ENCODE measurements around the gene GSTO2. TPM values are rescaled to one million over a fixed set of nuclear protein-coding genes. Genes with fewer than 3 reads are reported as not detected.

Gene GSTO2
- total RNA-seq, 4 donors from 2014 or later, result 1.9 to 17.1 (median 10.6) TPM

DNA sequence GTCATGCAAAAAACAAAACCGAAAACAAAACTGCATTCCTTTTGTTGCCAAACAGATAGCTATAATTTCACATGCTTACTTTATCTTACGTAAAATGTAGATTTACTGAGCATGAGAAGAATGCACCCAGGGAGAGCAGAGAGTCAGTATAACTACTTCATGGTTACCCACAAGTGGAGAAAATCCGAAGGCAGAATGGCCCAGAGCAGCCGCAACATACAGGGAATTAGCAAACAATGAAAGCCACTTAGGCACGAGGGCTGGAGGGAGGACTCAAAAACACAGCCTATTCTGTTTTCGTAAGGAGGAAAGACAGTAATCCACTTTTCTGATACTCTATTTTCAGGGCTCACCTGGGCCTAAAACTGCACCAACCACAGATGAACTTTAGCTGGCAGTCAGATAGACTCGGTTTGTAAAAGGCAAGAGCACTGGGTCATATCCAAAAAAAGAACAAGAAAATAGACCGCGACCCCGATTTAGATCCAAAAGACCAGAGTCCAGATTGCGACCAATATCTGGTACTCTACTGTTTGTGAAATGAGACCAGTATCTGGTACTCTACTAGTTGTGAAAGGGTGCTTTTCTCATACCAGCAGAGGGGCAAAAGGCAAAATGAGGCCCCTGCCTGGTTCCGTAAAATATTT is 68.0 kb downstream of the GSTO2 start:
- no peaks in the 10 kb centered on the region for H3K9me3 ChIP-seq
- H3K4me3 ChIP-seq, result peak overlapping the region; percentile 73 to 96 (median 90)
- H3K36me3 ChIP-seq, result no peaks in the 10 kb centered on the region
- peaks cover 14 to 71% (median 42%) of the 10 kb centered on the region in 4 donors for H3K4me1 ChIP-seq
- 17 to 31% methylated on average over 12 of the region's 12 CpGs for WGBS, 2 donors (ENCODE audit: low coverage in 1 of 2)
- no peaks in the 10 kb centered on the region for H3K27me3 ChIP-seq
- intact Hi-C loops (cut with DNase I; ENCODE audit: low total_unique reads), result no loop called here
- in situ Hi-C loops (cut with MboI; ENCODE audit: low pct_ligation_motif_present in 1 of 4, low pct_unique_long_range_greater_than_20kb in 1 of 4, low sequenced_read_pairs in 3 of 4), result no loop called here
- no peak for TF ChIP-seq POLR2AphosphoS5 (IDR thresholded peaks at IDR 0.05)
- TF ChIP-seq EP300 (IDR thresholded peaks at IDR 0.05; ENCODE audit: low read depth), result no peak
- TF ChIP-seq, protein P1, sequence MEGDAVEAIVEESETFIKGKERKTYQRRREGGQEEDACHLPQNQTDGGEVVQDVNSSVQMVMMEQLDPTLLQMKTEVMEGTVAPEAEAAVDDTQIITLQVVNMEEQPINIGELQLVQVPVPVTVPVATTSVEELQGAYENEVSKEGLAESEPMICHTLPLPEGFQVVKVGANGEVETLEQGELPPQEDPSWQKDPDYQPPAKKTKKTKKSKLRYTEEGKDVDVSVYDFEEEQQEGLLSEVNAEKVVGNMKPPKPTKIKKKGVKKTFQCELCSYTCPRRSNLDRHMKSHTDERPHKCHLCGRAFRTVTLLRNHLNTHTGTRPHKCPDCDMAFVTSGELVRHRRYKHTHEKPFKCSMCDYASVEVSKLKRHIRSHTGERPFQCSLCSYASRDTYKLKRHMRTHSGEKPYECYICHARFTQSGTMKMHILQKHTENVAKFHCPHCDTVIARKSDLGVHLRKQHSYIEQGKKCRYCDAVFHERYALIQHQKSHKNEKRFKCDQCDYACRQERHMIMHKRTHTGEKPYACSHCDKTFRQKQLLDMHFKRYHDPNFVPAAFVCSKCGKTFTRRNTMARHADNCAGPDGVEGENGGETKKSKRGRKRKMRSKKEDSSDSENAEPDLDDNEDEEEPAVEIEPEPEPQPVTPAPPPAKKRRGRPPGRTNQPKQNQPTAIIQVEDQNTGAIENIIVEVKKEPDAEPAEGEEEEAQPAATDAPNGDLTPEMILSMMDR (IDR thresholded peaks at IDR 0.05), result no peak
- no peak for TF ChIP-seq POLR2A (IDR thresholded peaks at IDR 0.05)
- H3K27ac ChIP-seq, result peak overlapping the region; percentile 95 to 98 (median 98)
- DNase-seq, result no peak

DNA sequence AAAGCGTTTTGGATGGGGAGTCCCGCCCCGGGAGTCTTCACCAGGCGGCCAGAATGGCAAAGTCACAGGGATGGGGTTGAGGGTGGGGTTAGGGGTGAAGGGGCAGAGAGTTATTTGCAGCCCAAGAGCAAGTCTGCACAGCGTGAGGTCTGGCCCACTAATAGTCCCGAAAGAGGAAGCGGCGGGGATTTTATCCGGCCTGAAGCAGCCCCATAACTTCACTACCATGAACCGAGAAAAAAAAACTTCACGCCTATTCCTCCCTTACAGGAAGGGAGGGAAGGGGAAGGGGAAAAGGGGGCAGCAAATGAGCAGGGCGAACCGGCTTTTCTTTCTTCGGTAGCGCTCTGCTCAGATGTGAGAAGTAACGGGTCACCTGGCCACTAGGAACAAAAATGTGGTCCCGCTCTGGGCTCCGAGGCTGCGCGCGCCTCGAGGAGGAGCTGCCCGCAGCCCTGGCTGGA is 68.6 kb downstream of the GSTO2 start:
- H3K4me1 ChIP-seq, result peaks cover 12 to 65% (median 37%) of the 10 kb centered on the region in 4 donors
- intact Hi-C loops (cut with DNase I; ENCODE audit: low total_unique reads), result no loop called here

DNA sequence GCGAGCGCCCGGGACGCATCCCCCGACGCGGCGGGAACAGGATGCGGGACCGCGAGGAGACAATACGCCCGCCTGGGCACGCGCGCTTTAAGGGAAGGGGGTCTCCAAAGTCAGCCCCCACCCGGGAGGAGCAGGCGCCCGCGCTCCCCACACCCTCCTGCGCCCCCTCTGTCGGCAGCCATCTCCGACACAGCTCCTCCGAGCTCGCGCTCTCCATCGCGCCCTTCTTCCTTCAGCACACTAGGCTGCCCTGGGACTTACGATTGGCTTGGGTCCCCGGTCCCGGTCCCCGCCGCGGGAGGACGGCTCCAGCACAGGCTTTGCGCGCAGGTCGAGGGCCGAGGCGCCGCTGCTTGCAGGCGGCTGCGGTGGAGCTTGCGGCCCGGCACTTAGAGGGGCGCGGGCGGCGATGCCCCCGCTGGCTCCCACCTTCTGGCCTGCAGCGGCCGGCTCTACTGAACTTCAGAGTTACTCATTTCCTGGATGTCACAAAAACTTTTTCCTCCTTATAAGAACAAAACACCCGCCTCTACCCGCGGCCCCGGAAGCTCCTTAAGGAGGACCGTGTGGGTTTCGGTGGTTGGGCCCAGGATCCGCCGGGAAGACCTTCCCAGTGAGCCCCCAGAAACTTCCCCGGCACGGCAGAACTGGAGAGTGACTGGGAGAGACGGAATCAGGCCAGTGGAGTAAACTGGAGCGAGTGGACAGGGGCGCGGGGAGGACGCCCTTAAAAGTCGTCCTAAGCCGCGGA is 69.2 kb downstream of the GSTO2 start, which contains the start of gene ITPRIP:
ITPRIP (minus strand) TSS at position 481 of the 751 bp plus-strand sequence. CDS start 22,414 bp downstream, outside the sequence.
- in situ Hi-C loops (cut with MboI; ENCODE audit: low pct_ligation_motif_present in 1 of 4, low pct_unique_long_range_greater_than_20kb in 1 of 4, low sequenced_read_pairs in 3 of 4), result no loop called here
- WGBS, 2 donors (ENCODE audit: low coverage in 1 of 2), result 0% methylated on average over 51 of the region's 70 CpGs; no CpG with 5 or more reads in 1 of the 2 donors
- TF ChIP-seq POLR2A (IDR thresholded peaks at IDR 0.05) (peak; percentile 92), POLR2AphosphoS5 (IDR thresholded peaks at IDR 0.05) (peak; percentile 89 to 93 (median 90)), EP300 (IDR thresholded peaks at IDR 0.05; ENCODE audit: low read depth) (no peak)
- TF ChIP-seq, protein P1 (IDR thresholded peaks at IDR 0.05), result peak in 2 of 5 experiments; percentile 4 to 7
- H3K27ac ChIP-seq, result peak within 1 kb of the TSS; percentile 95 to 98 (median 98)
- peaks cover 12 to 60% (median 36%) of the 10 kb centered on the region in 4 donors for H3K4me1 ChIP-seq
- no peaks in the 10 kb centered on the region for H3K9me3 ChIP-seq
- DNase-seq, result peak; percentile 81
- no peaks in the 10 kb centered on the region for H3K36me3 ChIP-seq
- intact Hi-C loops (cut with DNase I; ENCODE audit: low total_unique reads), result no loop called here
- H3K27me3 ChIP-seq, result no peaks in the 10 kb centered on the region
- peak within 1 kb of the TSS; percentile 73 to 96 (median 90) for H3K4me3 ChIP-seq

More for the DNA sequence above, 68.6 kb downstream of the GSTO2 start:
- Histone ChIP-seq H3K27me3 (no peaks in the 10 kb centered on the region), H3K9me3 (no peaks in the 10 kb centered on the region), H3K36me3 (no peaks in the 10 kb centered on the region), H3K4me3 (peak overlapping the region; percentile 73 to 96 (median 90)), H3K27ac (peak overlapping the region; percentile 95 to 98 (median 98))
- TF ChIP-seq POLR2A (IDR thresholded peaks at IDR 0.05) (no peak), EP300 (IDR thresholded peaks at IDR 0.05; ENCODE audit: low read depth) (no peak), POLR2AphosphoS5 (IDR thresholded peaks at IDR 0.05) (no peak)
- TF ChIP-seq, protein P1 (IDR thresholded peaks at IDR 0.05), result no peak
- in situ Hi-C loops (cut with MboI; ENCODE audit: low pct_ligation_motif_present in 1 of 4, low pct_unique_long_range_greater_than_20kb in 1 of 4, low sequenced_read_pairs in 3 of 4), result no loop called here
- WGBS, 2 donors (ENCODE audit: low coverage in 1 of 2), result 1% methylated on average over 21 of the region's 23 CpGs; no CpG with 5 or more reads in 1 of the 2 donors
- DNase-seq, result peak; percentile 63

Data from transverse colon (tissue), 4 donors.